Prostate gland (tissue), 2 donors: ENCODE measurements around the gene ZNF189. TPM values are rescaled to one million over a fixed set of nuclear protein-coding genes. Genes with fewer than 3 reads are reported as not detected.

ENCODE experiments used
- DNase-seq: peaks from one replicate; pipeline ENCODE4 v3.0.0-alpha.2; 2019; ENCODE audit warnings: low spot score
- H3K27ac ChIP-seq, 2 donors: fragments of 200-600 bp; sonication (generic); 2 replicates each; pipeline ENCODE4 v1.5.1; 2017 to 2019
- H3K27me3 ChIP-seq: fragments of 200-600 bp; sonication (generic); replicated peaks from 2 replicates; pipeline ENCODE4 v1.5.1; 2019; ENCODE audit not compliant: insufficient read depth
- H3K36me3 ChIP-seq, 2 donors: fragments of 200-600 bp; sonication (generic); 1 replicate in 1 of 2; 2 replicates in 1 of 2; pipeline versions ENCODE4 v1.5.1 to v1.8.1; 2017 to 2019
- H3K4me1 ChIP-seq: fragments of 200-600 bp; sonication (generic); replicated peaks from 2 replicates; pipeline ENCODE4 v1.5.1; 2019
- H3K4me3 ChIP-seq, 2 donors: fragments of 200-600 bp; sonication (generic); 2 replicates each; pipeline ENCODE4 v1.5.1; 2017 to 2019
- H3K9me3 ChIP-seq: fragments of 200-600 bp; sonication (generic); 2 replicates; pipeline ENCODE4 v1.5.1; 2017
- POLR2A ChIP-seq: fragments of 450-650 bp; IDR thresholded peaks from one replicate; pipeline ENCODE4 v1.6.1; 2016; ENCODE audit warnings: antibody characterized with exemption, mild to moderate bottlenecking
- POLR2AphosphoS5 ChIP-seq: sonication (generic); formaldehyde crosslinking; IDR thresholded peaks from one replicate; pipeline ENCODE4 v1.6.1; 2017; ENCODE audit warnings: antibody characterized with exemption
- WGBS: methylation state at CpG from one replicate; pipeline ENCODE4 v1.1.5; 2018; 5-methylcytosine and 5-hydroxymethylcytosine counted together
- intact Hi-C: fragments of 100-400 bp; cut with DNase I; formaldehyde crosslinking; loops from one replicate; pipeline ENCODE4 v1.14.2; 2022
- total RNA-seq, 2 donors: library from RNA; depleted of rRNA; stranded (reverse); fragments of >200 nt; gene quantifications; one replicate each; pipeline ENCODE4 v1.1.0, GENCODE V29; 2016
- TF ChIP-seq, protein P1 (sequence below), 4 experiments: fragments of 200-600 bp in 2 of 4; fragments of 450-650 bp in 2 of 4; sonication (generic) in 2 of 4; IDR thresholded peaks; 1 replicate in 3 of 4; 2 replicates in 1 of 4; pipeline ENCODE4 v1.5.1; 2016 to 2019; ENCODE audit warnings: antibody characterized with exemption in 4 of 4, mild to moderate bottlenecking in 2 of 4, moderate library complexity in 2 of 4

The ZNF189 gene
- total RNA-seq, 2 donors from 2014 or later, result 20.9 to 31.4 TPM

DNA sequence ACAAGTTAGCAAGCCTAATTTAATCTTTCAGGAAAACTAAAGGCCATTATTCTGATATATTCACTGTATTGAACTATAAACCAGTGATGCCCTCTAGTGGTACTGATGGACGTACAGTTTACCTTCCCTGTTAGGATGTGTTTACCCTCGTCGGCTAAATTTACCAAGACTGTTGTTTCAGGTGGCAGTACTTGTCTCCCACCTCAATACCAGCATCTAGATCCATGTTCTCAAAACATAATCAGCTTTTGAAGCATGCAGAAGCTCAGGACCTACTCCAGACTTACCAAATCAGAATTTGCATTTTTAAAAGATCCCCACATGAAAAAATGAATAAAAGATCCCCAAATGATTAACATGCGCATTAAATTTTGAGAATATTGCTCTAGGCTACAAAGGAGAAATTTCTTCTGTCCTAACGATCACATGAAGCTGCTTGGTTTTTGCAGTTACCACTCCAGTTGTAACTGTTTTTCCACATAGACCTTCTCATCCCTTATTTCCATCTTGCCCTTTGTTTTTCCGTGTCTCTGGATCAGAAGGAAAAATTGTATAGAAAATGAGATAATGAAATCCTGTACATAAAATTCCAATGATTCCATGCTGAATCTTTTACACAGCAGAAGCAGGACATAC, 10.7 kb upstream of the ZNF189 start:
- H3K27ac ChIP-seq, result no peak overlapping the region
- TF ChIP-seq POLR2A, result no peak
- TF ChIP-seq, protein P1, sequence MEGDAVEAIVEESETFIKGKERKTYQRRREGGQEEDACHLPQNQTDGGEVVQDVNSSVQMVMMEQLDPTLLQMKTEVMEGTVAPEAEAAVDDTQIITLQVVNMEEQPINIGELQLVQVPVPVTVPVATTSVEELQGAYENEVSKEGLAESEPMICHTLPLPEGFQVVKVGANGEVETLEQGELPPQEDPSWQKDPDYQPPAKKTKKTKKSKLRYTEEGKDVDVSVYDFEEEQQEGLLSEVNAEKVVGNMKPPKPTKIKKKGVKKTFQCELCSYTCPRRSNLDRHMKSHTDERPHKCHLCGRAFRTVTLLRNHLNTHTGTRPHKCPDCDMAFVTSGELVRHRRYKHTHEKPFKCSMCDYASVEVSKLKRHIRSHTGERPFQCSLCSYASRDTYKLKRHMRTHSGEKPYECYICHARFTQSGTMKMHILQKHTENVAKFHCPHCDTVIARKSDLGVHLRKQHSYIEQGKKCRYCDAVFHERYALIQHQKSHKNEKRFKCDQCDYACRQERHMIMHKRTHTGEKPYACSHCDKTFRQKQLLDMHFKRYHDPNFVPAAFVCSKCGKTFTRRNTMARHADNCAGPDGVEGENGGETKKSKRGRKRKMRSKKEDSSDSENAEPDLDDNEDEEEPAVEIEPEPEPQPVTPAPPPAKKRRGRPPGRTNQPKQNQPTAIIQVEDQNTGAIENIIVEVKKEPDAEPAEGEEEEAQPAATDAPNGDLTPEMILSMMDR (IDR thresholded peaks at IDR 0.05), result peak in 3 of 4 experiments; percentile 20 to 36 (median 35)
- H3K4me1 ChIP-seq, result no peaks in the 10 kb centered on the region
- H3K27me3 ChIP-seq, result no peaks in the 10 kb centered on the region
- H3K9me3 ChIP-seq, result no peaks in the 10 kb centered on the region
- no peak for DNase-seq
- H3K36me3 ChIP-seq, result no peaks in the 10 kb centered on the region
- WGBS, result 48% methylated on average over 6 of the region's 6 CpGs
- no peak overlapping the region for H3K4me3 ChIP-seq
- intact Hi-C loops, result no loop called here

- intact Hi-C loops, result no loop called here
- no peaks in the 10 kb centered on the region for H3K9me3 ChIP-seq
- WGBS, result 60% methylated on average over 2 of the region's 2 CpGs
Measured at GRCh38 chr9:101388507-101388993, 10.1 kb upstream of the ZNF189 start.

GRCh38 chr9:101393135-101393534, 5.5 kb upstream of the ZNF189 start:
- Histone ChIP-seq H3K27ac (no peak overlapping the region), H3K27me3 (no peaks in the 10 kb centered on the region), H3K4me3 (no peak overlapping the region), H3K36me3 (no peaks in the 10 kb centered on the region), H3K4me1 (peaks cover 4% of the 10 kb centered on the region), H3K9me3 (no peaks in the 10 kb centered on the region)
- TF ChIP-seq POLR2A, result no peak
- TF ChIP-seq, protein P1 (IDR thresholded peaks at IDR 0.05), result no peak
- no peak for TF ChIP-seq POLR2AphosphoS5
- intact Hi-C loops, result no loop called here
- DNase-seq, result no peak
- WGBS, result over 99% methylated on average over 3 of the region's 3 CpGs

More at GRCh38 chr9:101388507-101388993, 10.1 kb upstream of the ZNF189 start:
- Histone ChIP-seq H3K27me3 (no peaks in the 10 kb centered on the region), H3K4me3 (no peak overlapping the region), H3K4me1 (no peaks in the 10 kb centered on the region), H3K27ac (no peak overlapping the region), H3K36me3 (no peaks in the 10 kb centered on the region)
- no peak for DNase-seq
- no peak for TF ChIP-seq POLR2AphosphoS5
- no peak for TF ChIP-seq POLR2A
- TF ChIP-seq, protein P1 (IDR thresholded peaks at IDR 0.05), result no peak

DNA sequence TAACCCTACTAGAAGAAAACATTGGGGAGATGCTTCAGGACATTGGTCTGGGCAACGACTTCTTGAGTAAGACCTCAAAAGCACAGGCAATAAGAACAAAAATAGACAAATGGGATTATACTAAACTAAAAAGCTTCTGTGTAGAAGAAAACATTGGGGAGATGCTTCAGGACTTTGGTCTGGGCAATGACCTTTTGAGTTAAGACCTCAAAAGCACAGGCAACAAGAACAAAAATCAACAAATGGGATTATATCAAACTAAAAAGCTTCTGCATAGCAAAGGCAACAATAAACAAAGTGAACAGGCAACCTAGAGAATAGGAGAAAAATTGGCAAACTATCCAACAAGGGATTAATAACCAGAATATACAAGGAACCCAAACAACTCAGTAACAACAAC, 4.0 kb upstream of the ZNF189 start:
- H3K36me3 ChIP-seq, result no peaks in the 10 kb centered on the region
- peaks cover 7% of the 10 kb centered on the region for H3K4me1 ChIP-seq
- no peak overlapping the region for H3K4me3 ChIP-seq
- WGBS, result 96% methylated on average over 1 of the region's 1 CpG
- intact Hi-C loops, result loop anchor here (5.0 kb wide), 1 partner anchor 138 kb away; the partner anchor contains the start of gene RNF20
- H3K9me3 ChIP-seq, result no peaks in the 10 kb centered on the region
- DNase-seq, result no peak
- H3K27ac ChIP-seq, result no peak overlapping the region
- H3K27me3 ChIP-seq, result no peaks in the 10 kb centered on the region
- TF ChIP-seq POLR2A (no peak), POLR2AphosphoS5 (no peak)
- TF ChIP-seq, protein P1 (IDR thresholded peaks at IDR 0.05), result no peak

GRCh38 chr9:101397746-101398067, 944 bp upstream of the ZNF189 start:
- no peak for DNase-seq
- TF ChIP-seq POLR2AphosphoS5, result no peak
- no peak for TF ChIP-seq POLR2A
- TF ChIP-seq, protein P1 (IDR thresholded peaks at IDR 0.05), result no peak
- Histone ChIP-seq H3K9me3 (no peaks in the 10 kb centered on the region), H3K27me3 (no peaks in the 10 kb centered on the region), H3K4me3 (peak overlapping the region; percentile 73 to 77), H3K27ac (peak overlapping the region; percentile 85 to 90), H3K36me3 (peaks cover 0 to 4% of the 10 kb centered on the region in 2 donors), H3K4me1 (peaks cover 11% of the 10 kb centered on the region)
- intact Hi-C loops, result loop anchor here (5.0 kb wide), 1 partner anchor 135 kb away; the partner anchor contains the start of gene RNF20
- WGBS, result 8% methylated on average over 4 of the region's 4 CpGs
